Measurements from ENCODE around the gene DCTN3.

DCTN3 gene

DNA sequence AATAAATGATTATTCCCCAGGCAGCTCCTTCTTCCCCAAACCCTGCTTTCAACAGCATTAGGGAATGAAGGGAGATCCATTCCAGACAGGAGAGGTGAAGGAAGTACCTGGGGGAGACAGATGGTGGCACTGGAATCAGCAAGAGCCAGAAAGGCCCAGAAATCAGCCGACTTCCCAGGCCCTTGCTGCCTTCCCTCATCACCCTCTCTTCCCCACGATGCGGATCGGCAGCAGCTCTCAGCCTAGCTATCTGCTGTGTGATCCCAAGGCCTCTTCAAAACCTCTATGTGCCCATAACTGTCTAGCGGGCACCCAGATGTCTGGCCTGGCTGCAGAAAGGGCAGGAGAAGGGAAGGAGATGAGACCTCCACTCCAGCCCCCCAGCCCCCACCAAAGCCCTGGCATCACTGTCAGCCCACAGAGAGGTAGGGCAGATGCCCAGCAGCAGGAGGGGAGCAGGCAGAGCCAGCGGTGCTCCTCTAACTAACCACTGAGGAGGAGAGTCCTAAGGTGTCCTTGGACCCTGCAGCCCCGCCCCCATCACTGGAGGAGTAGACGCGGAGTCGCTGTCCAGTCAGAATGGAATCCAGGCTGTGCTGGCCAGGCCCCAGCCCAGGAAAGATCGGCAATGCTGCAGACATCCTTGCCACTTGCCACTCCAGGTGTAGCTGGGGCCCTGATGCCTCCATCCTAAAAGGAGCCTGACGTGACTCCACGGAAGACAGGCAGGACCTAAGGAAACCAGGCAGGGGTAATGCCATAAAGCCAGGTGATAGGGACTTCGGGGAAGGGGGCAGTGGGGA is 43.5 kb downstream of the DCTN3 start:
- DNase-seq, result no peak

DNA sequence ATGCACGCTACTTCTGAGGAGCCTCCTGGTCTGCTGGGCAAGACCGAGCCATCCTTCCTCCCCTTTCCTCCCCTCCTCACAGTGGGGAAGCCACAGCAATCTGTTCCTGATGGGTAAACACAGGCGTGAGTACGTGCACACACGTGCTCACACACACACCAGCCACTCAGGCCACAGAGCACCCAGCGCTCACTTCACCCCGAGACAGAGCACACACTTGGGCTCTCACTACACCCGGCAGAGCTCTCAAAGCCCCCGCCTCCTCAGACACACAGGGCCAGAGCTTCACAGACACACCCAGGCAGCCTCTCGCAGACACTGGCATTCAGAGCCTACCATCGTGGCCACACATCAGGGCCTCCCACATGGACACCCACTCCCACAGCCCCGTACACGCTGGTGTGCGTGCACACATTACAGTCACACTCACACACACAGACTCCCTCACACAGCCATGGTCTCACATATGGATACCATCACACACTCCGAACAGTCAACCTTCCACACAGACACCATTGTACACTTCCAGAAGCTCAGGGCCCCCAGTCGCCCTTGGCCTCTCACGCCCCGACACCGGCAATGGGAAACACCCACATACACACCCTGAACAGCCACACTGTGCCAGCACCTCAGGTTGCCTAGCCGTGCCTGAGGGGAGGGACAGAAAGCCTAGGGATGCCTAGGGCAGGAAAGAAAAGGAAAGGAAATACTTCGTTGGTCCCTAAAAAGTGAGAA is 44.3 kb downstream of the DCTN3 start:
- DNase-seq, result no peak

DNA sequence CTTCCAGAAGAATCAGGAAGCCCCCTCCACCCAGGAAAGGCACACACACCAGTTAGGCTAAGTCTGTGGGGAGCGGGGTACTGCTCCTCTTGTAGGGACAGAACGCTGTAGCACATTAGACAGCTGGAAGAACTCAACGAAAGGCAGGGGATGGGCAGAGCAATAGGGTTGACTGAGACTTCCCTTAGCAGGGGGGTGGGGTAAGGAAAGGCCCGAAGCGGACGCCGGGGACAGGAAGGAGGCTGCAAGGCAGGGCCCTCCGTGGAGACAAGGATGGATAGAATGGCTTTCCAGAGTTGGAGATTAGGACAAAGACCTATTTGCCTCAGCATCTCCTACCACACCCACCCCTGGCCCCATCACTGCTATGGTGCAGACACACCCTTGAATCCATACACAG is 45.1 kb downstream of the DCTN3 start:
- DNase-seq, result no peak

DNA sequence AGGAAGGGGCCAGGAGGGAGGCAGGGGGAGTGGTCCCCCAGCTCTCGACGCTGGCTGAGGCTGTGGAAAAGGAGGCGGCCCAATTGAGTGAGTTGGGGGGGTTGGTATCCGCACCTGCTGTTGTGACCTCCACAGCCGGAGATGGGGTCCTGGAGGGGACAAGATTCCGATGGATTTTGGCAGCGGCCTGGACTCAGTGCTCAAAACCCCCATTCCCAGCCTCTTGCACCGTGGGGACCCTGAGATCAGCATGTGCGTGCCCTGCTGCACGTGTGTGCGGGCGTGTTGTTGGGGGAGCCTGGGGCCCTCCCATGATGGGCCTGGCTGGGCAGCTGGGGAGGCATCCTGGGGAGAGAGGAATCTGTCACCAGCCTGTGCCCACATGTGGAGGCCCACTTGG is 45.7 kb downstream of the DCTN3 start:
- no peak for DNase-seq

DNA sequence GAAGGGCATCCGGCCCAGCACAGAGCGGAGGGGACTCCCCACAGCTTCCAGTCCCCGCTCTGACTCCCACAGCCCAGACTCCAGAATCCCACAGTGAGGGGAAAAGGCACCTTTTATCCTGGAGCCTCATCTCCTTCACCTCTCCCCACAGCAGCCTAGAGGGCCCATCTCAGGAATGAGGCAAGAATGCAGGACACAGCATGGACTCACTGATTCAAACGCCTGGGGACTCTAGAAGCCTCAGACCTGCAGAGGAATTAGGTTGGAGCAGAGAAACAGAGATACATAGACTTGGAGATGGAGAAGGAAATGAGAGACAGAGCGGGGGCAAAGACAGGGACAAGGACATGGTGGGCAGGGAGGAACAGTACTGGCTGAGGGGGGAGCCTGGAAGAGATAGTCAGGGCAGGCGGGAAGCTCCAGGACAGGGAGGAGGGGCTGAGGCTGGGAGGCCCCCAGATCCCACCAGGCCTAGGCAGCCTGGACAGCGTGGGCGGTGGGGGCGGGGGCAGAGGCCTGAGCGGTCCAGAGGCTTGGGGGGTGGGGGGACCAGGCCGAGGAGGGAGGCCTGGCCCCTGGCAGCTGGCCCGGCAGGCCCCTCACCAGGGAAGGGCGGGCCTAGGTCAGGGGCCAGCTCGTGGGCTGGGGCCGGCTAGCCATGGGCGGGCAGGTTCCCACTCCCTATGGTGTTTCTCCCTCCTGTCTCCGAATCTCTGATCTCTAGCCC is 46.5 kb downstream of the DCTN3 start:
- no peak for DNase-seq

DNA sequence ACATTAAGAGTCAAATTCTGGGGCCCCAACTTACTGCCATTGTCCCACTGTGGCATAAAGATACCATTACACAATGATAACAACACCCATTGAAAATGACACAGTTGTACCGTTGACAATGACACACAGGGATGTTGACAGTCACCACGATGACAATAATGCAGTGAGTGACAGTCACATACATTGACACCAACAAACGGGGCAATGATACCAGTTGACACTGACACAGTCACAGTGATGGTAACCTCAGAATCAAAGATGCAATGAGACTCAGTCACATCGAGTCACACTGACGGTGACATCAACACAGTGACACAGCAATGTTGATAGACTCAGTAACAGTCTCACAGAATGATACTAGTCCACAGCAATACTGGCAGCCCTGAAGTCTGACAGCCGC is 47.7 kb downstream of the DCTN3 start:
- no peak for DNase-seq

DNA sequence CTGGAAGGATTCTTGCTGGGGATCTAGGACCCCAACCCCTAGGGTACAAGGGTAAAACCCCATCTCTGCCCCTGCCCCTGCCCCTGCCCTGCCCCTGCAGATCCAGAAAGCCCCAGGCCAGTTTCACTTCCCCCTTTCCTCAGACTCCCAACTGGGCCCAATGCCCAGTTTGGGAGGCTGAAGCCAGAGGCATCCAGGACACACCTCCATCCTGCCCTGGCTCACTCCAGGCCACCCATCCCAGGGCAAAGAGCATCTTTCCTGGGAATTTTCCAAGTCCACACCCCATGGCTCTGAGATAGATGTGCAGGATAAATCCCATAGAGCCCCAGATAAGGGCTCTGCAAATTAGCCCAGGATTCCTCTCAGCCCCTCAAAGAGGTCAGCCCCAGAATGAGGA is 48.2 kb downstream of the DCTN3 start:
- no peak for DNase-seq

DNA sequence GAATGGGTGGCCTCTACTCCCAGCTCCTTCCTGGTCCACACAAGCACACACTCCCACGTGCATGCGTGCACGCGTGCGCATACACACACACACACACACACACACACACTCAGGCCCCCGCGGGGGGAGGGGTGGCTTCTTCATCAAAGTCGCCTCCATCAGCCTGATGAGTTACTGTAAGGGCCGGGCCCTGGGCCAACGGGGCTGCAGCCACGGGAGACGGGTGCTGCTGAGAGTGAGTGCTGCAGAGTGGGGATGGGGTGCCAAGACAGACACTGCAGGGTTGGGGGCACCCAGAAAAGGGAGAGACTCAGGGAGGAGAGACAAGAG is 48.8 kb downstream of the DCTN3 start:
- no peak for DNase-seq

DNA sequence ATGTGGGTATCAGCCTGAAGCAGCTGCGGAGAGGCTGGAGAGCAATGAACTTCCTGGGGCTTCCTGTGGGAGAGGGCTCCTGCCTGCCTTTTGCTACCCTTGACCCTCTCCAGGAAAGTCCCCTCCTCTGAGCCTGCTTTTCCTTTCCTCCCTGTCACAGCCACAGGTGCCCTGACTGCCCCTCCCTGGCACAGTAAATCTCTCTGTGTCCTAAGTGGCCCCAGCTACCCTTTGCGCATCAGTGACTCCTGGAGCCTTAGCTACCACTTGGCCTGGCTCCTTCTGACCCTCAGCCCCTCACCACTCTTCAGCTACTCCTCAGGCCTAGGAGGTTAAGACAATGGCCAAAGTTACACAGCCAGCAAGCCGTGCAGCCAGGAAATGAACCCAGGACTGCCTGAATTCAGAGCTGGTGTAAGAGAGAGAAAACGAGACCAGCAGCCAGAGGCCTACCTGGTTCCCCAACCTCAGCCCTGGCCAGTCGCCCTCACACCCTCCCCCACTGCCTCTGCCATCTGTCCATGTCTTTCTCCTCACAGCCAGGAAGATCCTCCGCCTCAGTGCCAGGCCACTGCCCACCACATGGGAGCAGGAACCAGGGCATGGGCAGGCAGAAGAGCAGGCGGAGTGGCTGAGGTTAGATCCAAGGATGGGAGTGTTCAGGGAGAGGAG is 49.4 kb downstream of the DCTN3 start:
- DNase-seq, result no peak

DNA sequence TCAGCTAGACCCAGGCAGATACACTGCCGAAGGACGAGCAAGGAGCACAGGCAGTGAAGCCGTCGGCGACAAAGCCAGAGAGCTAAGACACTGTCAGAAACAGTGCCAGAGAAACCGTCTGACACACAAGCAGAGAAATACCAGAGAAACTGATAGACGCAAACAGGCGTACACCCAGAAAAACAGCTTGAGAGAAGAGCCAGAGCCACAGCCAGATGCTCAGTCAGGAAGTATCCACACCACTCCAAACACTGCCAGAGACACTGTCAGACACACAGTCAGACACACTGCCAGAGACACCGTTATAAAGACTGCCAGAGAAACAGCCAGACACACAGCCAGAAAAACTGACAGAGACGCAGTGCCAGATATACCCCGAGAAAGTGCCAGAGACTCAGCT is 49.9 kb downstream of the DCTN3 start:
- no peak for DNase-seq

DNA sequence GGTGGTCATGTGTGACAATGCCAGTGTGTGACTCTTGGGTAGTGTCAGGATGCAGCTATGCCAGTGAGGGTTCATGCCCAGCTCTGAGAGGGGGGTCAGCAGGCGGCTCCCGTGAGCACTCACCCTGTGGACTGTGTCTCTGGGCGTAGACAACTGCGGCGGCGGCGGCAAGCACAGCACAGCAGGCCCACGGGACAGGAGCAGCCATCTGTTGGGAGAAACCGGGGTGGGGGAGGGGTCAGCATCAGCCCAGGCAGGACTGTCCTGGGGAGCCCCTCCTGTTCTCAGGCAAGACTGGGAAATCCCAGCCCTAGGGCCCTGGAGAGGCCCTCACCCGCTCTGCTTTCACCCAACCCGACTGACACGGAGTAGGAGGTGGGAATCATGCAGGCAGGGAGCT is 51.5 kb downstream of the DCTN3 start:
- no peak for DNase-seq

DNA sequence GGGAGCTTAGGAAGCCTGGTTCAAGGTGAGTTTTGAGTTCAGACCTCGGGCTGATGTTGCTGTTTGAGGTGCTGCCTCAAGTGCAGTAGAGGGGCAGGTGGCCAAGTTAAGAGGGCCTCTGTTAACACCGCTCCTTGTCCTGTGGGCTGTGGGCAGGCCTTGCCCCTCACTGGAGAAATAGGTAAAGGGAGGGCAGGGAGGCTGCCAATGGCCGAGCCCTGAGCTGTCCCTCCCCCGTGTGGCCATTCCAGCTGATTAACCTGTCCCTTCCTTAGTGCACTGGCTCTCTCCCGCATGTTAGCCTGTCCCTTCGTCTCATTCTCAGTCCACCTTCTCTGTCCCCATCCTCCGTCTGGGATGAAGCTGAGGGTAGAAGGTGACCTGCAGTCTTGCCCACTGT is 52.2 kb downstream of the DCTN3 start:
- DNase-seq, result no peak

DNA sequence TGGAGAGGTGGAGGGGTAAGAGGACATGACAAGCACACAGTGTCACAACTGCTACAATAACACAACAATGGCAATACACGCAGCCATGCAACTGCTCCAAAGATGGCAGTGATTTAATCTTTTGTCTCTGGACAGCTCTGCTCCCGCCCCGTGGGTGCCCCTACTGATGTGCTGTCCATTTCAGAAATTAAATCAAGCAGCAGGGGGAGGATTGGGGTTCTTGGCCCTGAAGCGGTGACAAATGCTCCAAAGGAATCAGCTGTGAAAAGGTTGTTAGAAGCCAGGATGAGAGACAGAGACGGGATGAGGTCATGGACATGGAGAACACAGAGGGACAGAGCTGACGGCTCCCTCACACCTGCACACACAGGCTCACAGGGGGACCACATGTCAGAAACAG is 53.3 kb downstream of the DCTN3 start:
- DNase-seq, result no peak

DNA sequence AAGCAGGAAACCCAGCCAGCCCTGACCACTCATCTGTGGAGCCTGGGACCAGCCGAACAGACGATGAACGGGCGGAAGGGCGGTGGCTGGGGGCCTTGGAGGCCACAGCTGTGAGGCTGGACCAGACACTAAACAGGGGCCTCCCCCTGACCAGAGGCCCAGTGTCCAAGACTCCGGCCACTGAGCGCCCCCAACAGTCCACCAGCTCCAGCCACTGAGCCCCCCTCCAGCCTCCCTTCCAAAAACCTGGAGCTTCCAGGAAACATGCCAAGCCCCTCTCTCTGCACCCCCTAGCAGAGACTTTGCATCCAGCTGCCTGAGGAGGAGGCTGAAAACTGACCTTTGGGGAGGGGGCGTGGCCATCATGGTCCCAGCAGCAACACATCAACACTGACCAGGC is 54.0 kb downstream of the DCTN3 start:
- no peak for DNase-seq

DNA sequence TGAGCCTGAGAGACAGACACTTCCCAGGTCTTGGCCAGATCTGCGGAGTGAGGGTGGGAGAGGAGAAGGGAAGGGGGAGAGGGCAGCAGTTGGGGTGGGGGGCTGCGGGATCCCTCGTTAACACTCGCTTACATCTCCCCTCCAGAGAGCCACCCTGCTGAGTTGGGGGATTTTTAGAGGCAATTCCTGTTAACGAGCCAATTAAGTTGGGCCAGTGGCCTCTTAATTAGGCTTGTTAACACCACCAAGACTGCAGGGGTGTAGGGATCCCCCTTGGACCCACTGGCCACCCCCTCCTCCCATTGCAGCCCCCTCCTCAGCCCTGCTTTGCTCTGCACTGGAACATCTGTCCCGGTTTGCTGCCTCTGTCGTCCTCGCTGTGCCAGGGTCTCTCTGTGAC is 54.4 kb downstream of the DCTN3 start:
- DNase-seq, result no peak

DNA sequence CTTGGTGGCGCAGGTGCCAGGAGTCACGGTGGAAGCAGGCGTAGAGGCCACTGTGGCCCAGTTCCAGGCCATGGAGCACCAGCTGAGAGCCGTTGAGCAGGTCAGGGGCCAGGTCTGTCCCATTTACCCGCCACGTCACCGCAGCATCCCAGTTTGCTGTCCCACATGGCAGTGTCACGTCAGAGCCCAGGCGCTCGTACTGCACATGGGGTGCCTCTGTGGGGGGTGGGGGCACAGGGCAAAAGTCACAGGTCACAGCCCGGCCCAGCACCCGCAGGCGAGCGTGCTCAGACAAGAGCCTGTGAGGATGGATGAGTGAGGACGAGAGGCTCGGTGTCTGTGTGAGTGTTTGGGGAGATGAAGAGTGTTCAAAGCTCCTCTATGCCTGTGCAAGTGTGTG is 55.7 kb downstream of the DCTN3 start:
- no peak for DNase-seq

Measured in nucleus accumbens (tissue), 56 donors.